MCF 10A (cell line): ENCODE data around the gene TMEM132D. TPM values are rescaled to one million over a fixed set of nuclear protein-coding genes. Genes with fewer than 3 reads are reported as not detected.

Source experiments
- BruUV-seq: library from RNA; stranded (reverse); fragments of 400-500 nt; replicated peaks from 2 replicates; lab custom pipeline; 2021; lab: Mats Ljungman, UMichigan
- CTCF ChIA-PET: fragments of 300-600 bp; sonication (Branson Sonifier 250); formaldehyde crosslinking; extraction: SDS; loops from one replicate; lab custom pipeline; 2021; ENCODE audit warnings: antibody characterized with exemption, inconsistent platforms; lab: Yijun Ruan, JAX
- POLR2A ChIA-PET: fragments of 300-600, 350-650 bp; sonication (Branson Sonifier 250); formaldehyde crosslinking; extraction: SDS; loops from one replicate; lab custom pipeline; 2020; ENCODE audit warnings: antibody characterized with exemption, inconsistent platforms; lab: Yijun Ruan, JAX
- DNase-seq: peaks from one replicate; pipeline ENCODE4 v3.0.0-alpha.2; 2018; ENCODE audit not compliant: unreplicated experiment
- H3K27ac Mint-ChIP-seq: one replicate; pipeline ENCODE4 v1.8.0; 2022; ENCODE audit warnings: mild to moderate bottlenecking, low read depth, mixed read lengths; ENCODE audit not compliant: unreplicated experiment
- H3K27me3 Mint-ChIP-seq: one replicate; pipeline ENCODE4 v1.8.0; 2022; ENCODE audit warnings: mixed read lengths; ENCODE audit not compliant: insufficient read depth, unreplicated experiment
- H3K36me3 Mint-ChIP-seq: one replicate; pipeline ENCODE4 v1.8.0; 2022; ENCODE audit warnings: mild to moderate bottlenecking, moderate library complexity, mixed read lengths; ENCODE audit not compliant: insufficient read depth, unreplicated experiment
- H3K4me1 Mint-ChIP-seq: one replicate; pipeline ENCODE4 v1.8.0; 2022; ENCODE audit warnings: mixed read lengths; ENCODE audit not compliant: insufficient read depth, unreplicated experiment
- H3K4me3 Mint-ChIP-seq: one replicate; pipeline ENCODE4 v1.8.0; 2022; ENCODE audit warnings: mild to moderate bottlenecking, moderate library complexity, mixed read lengths; ENCODE audit not compliant: unreplicated experiment
- H3K9me3 Mint-ChIP-seq: one replicate; pipeline ENCODE4 v1.8.0; 2022; ENCODE audit warnings: mixed read lengths; ENCODE audit not compliant: unreplicated experiment
- intact Hi-C: fragments of 100-400 bp; cut with micrococcal nuclease; formaldehyde crosslinking; loops from 2 replicates; pipeline ENCODE4 v1.14.1; 2022
- total RNA-seq: library from RNA; stranded (reverse); gene quantifications from 2 replicates; pipeline ENCODE4 v1.2.3, GENCODE V29; 2022
- TF ChIP-seq, protein P1 (sequence below): fragments of 200-600 bp; IDR thresholded peaks from one replicate; pipeline ENCODE4 v1.8.0; 2022; ENCODE audit warnings: antibody characterized with exemption, mild to moderate bottlenecking; ENCODE audit not compliant: unreplicated experiment

TMEM132D gene
- total RNA-seq, 1 experiment from 2014 or later, result not detected

DNA sequence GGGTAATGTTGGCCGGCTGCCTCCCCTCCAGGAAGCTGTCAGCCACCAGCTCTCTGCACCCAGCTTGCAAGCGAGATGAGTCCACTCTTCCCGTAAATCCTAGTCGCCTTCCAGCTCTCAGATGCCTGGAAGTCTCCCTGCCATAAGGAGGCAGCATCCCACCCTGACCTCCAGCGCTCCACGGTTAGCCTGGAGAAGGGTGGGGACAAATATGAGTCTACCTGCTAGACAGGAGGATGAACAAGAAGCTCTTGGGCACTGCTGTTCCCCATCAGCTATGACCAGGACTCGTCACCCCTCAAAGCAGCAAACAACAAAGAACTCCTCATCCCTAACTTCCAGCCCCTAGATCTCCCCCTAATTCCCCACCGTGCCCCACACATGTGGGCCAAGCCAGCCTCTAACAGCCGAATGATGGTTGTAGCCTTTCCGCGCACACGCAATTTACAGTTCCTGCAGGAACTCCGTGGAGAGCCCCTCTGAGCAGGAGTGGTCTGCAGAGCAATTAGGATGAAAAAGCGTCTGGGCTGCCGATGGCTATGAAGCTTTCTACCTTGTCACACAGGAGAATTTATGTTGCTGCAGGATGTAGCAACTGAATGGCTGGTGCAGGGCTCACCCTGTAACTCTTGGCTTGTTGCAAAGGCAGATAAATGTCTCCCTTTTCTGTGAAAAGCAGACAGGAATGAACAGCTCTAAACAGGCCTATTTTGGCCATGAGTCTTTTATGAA is 869.1 kb downstream of the TMEM132D start:
- Mint-ChIP-seq H3K36me3 (no peaks in the 10 kb centered on the region), H3K9me3 (peaks cover 17% of the 10 kb centered on the region), H3K4me1 (no peaks in the 10 kb centered on the region), H3K27ac (no peak overlapping the region), H3K4me3 (no peak overlapping the region), H3K27me3 (no peaks in the 10 kb centered on the region)
- TF ChIP-seq, protein P1, sequence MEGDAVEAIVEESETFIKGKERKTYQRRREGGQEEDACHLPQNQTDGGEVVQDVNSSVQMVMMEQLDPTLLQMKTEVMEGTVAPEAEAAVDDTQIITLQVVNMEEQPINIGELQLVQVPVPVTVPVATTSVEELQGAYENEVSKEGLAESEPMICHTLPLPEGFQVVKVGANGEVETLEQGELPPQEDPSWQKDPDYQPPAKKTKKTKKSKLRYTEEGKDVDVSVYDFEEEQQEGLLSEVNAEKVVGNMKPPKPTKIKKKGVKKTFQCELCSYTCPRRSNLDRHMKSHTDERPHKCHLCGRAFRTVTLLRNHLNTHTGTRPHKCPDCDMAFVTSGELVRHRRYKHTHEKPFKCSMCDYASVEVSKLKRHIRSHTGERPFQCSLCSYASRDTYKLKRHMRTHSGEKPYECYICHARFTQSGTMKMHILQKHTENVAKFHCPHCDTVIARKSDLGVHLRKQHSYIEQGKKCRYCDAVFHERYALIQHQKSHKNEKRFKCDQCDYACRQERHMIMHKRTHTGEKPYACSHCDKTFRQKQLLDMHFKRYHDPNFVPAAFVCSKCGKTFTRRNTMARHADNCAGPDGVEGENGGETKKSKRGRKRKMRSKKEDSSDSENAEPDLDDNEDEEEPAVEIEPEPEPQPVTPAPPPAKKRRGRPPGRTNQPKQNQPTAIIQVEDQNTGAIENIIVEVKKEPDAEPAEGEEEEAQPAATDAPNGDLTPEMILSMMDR, result no peak
- no peak for DNase-seq
- intact Hi-C loops, result no loop called here
- no TSS peak for BruUV-seq
- ChIA-PET POLR2A (no interaction called here), CTCF (interaction anchor here (0.5 kb wide), 2 partner anchors 642 to 1070 kb away, joined by 3 read pairs; no protein-coding TSS in a partner anchor)

DNA sequence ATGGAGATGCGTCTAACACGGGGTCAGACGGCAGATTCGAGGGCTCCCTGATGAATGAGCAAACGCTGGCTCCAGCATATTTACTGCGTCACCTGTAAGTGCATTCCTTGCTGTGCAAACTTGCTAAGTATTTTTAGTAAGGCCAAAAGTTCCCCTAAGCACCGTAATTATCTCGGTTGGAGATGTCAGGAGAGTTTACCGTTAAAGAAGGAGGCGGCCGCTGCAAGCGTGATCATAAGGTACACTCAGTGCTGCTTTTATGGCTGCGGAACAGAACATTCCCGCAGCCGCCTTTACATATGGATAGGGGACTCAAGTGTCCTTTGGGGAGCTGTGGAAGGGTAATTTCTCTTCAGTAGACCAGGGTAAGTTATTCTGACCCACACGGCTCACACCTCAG is 875.0 kb downstream of the TMEM132D start:
- CTCF ChIA-PET, result no interaction called here
- no peaks in the 10 kb centered on the region for H3K36me3 Mint-ChIP-seq
- TF ChIP-seq, protein P1, result no peak
- H3K4me1 Mint-ChIP-seq, result no peaks in the 10 kb centered on the region
- intact Hi-C loops, result no loop called here
- no peak overlapping the region for H3K27ac Mint-ChIP-seq
- H3K27me3 Mint-ChIP-seq, result no peaks in the 10 kb centered on the region
- peaks cover 19% of the 10 kb centered on the region for H3K9me3 Mint-ChIP-seq
- H3K4me3 Mint-ChIP-seq, result no peak overlapping the region
- POLR2A ChIA-PET, result no interaction called here
- BruUV-seq, result no TSS peak
- no peak for DNase-seq

- Mint-ChIP-seq H3K27ac (no peak overlapping the region), H3K4me3 (no peak overlapping the region), H3K9me3 (peaks cover 19% of the 10 kb centered on the region), H3K4me1 (no peaks in the 10 kb centered on the region), H3K36me3 (no peaks in the 10 kb centered on the region), H3K27me3 (no peaks in the 10 kb centered on the region)
- TF ChIP-seq, protein P1, result no peak
- POLR2A ChIA-PET, result no interaction called here
- DNase-seq, result no peak
- intact Hi-C loops, result no loop called here
- CTCF ChIA-PET, result no interaction called here
- BruUV-seq, result no TSS peak
Observed at GRCh38 chr12:129025055-129025454, 878.8 kb downstream of the TMEM132D start.
